ENCODE measurements around the gene CRB1.

DNA sequence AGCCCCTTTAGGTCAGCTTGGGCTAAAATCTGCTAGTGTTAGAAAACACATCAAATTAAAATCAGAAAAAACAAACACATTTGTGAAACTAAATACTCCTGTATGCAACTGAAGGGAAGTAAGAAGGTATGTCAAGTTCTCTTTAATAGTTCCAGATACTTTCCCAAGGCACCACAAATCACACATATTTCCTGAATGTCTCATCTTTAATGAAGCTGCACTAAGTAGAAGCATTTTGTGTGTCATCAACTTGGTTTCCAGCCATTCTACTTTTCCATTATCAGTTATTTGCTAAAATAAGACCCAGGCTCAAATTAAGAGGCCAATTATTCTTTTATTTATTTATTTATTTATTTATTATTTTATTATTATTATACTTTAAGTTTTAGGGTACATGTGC lies 34.7 kb downstream of the CRB1 start:
- TF ChIP-seq, protein P1, sequence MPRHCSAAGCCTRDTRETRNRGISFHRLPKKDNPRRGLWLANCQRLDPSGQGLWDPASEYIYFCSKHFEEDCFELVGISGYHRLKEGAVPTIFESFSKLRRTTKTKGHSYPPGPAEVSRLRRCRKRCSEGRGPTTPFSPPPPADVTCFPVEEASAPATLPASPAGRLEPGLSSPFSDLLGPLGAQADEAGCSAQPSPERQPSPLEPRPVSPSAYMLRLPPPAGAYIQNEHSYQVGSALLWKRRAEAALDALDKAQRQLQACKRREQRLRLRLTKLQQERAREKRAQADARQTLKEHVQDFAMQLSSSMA (CRISPR knock-in tag; IDR thresholded peaks at IDR 0.05) = no peak
- TF ChIP-seq FIP1L1 (IDR thresholded peaks at IDR 0.05; ENCODE audit: low read depth, low read length, poor library complexity, severe bottlenecking) (no peak), NBN (IDR thresholded peaks at IDR 0.05; ENCODE audit: low read depth) (no peak), ZNF766 (CRISPR knock-in tag; conservative IDR thresholded peaks at IDR 0.05) (no peak), HNRNPUL1 (IDR thresholded peaks at IDR 0.05; ENCODE audit: low read length) (no peak), BRD9 (IDR thresholded peaks at IDR 0.05; ENCODE audit: low read depth, partially characterized antibody) (no peak), CEBPG (CRISPR knock-in tag; IDR thresholded peaks at IDR 0.05) (no peak), CEBPG (tag; conservative IDR thresholded peaks at IDR 0.05 in 1 of 2, IDR thresholded peaks at IDR 0.05 in 1 of 2) (no peak), POLR2AphosphoS5 (IDR thresholded peaks at IDR 0.05; ENCODE audit: control insufficient read depth, insufficient read depth, low read depth, low read length) (no peak)
- TF ChIP-seq, protein P2, sequence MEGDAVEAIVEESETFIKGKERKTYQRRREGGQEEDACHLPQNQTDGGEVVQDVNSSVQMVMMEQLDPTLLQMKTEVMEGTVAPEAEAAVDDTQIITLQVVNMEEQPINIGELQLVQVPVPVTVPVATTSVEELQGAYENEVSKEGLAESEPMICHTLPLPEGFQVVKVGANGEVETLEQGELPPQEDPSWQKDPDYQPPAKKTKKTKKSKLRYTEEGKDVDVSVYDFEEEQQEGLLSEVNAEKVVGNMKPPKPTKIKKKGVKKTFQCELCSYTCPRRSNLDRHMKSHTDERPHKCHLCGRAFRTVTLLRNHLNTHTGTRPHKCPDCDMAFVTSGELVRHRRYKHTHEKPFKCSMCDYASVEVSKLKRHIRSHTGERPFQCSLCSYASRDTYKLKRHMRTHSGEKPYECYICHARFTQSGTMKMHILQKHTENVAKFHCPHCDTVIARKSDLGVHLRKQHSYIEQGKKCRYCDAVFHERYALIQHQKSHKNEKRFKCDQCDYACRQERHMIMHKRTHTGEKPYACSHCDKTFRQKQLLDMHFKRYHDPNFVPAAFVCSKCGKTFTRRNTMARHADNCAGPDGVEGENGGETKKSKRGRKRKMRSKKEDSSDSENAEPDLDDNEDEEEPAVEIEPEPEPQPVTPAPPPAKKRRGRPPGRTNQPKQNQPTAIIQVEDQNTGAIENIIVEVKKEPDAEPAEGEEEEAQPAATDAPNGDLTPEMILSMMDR (IDR thresholded peaks at IDR 0.05 in 2 of 3, conservative IDR thresholded peaks at IDR 0.05 in 1 of 3; ENCODE audit: insufficient read depth in 2 of 3, low read depth in 1 of 3, low read length in 3 of 3) = no peak
